Mucosa of rectum (tissue), 2 donors: ENCODE results near the gene CXCR3.

Experiments
- H3K27ac ChIP-seq, 2 donors: one replicate each; pipeline ENCODE4 v1.7.0; 2013; ENCODE audit warnings: inconsistent platforms in 2 of 2, low read depth in 2 of 2, low read length in 2 of 2
- H3K27me3 ChIP-seq, 2 donors: one replicate each; pipeline ENCODE4 v1.7.0; 2013; ENCODE audit warnings: low read length in 2 of 2; ENCODE audit not compliant: control insufficient read depth in 2 of 2, insufficient read depth in 2 of 2
- H3K36me3 ChIP-seq, 2 donors: one replicate each; pipeline ENCODE4 v1.7.0; 2013; ENCODE audit warnings: low read length in 2 of 2; ENCODE audit not compliant: control insufficient read depth in 2 of 2, insufficient read depth in 2 of 2
- H3K4me1 ChIP-seq, 2 donors: one replicate each; pipeline ENCODE4 v1.7.0; 2013; ENCODE audit warnings: low read length in 2 of 2, mild to moderate bottlenecking in 1 of 2; ENCODE audit not compliant: control insufficient read depth in 2 of 2, insufficient read depth in 2 of 2
- H3K4me3 ChIP-seq, 2 donors: one replicate each; pipeline ENCODE4 v1.7.0; 2013; ENCODE audit warnings: low read length in 2 of 2
- H3K9ac ChIP-seq, 2 donors: one replicate each; pipeline ENCODE4 v1.7.0; 2013; ENCODE audit warnings: low read length in 2 of 2, low read depth in 1 of 2, mild to moderate bottlenecking in 1 of 2
- H3K9me3 ChIP-seq, 2 donors: one replicate each; pipeline ENCODE4 v1.7.0; 2013; ENCODE audit warnings: low read length in 2 of 2; ENCODE audit not compliant: control insufficient read depth in 2 of 2
- donor health status: healthy.
- donor health status: Normal muscosa, but diverticular disease.

Gene CXCR3

GRCh38 chrX:71637848-71638247 is 19.5 kb upstream of the CXCR3 start:
- Histone ChIP-seq H3K9ac (no peak overlapping the region), H3K9me3 (no peaks in the 10 kb centered on the region), H3K36me3 (no peaks in the 10 kb centered on the region), H3K4me3 (no peak overlapping the region), H3K27ac (no peak overlapping the region), H3K27me3 (no peaks in the 10 kb centered on the region), H3K4me1 (peaks cover 4 to 8% of the 10 kb centered on the region in 2 donors)

- Histone ChIP-seq H3K36me3 (no peaks in the 10 kb centered on the region), H3K4me1 (peaks cover 4 to 8% of the 10 kb centered on the region in 2 donors), H3K9me3 (no peaks in the 10 kb centered on the region), H3K27ac (no peak overlapping the region), H3K9ac (no peak overlapping the region), H3K27me3 (no peaks in the 10 kb centered on the region), H3K4me3 (no peak overlapping the region)
Observed at GRCh38 chrX:71637253-71637618, 18.9 kb upstream of the CXCR3 start.

- no peak overlapping the region for H3K9ac ChIP-seq
- no peaks in the 10 kb centered on the region for H3K27me3 ChIP-seq
- H3K9me3 ChIP-seq: no peaks in the 10 kb centered on the region
- H3K4me3 ChIP-seq: no peak overlapping the region
- no peaks in the 10 kb centered on the region for H3K36me3 ChIP-seq
- H3K4me1 ChIP-seq: peaks cover 4 to 8% of the 10 kb centered on the region in 2 donors
- H3K27ac ChIP-seq: no peak overlapping the region
Observed at GRCh38 chrX:71636438-71637252, 18.3 kb upstream of the CXCR3 start.

GRCh38 chrX:71634366-71634765 is 16.1 kb upstream of the CXCR3 start:
- no peaks in the 10 kb centered on the region for H3K27me3 ChIP-seq
- H3K27ac ChIP-seq: no peak overlapping the region

GRCh38 chrX:71632923-71633657 is 14.8 kb upstream of the CXCR3 start:
- no peak overlapping the region for H3K27ac ChIP-seq
- H3K27me3 ChIP-seq: no peaks in the 10 kb centered on the region
- no peak overlapping the region for H3K9ac ChIP-seq
- H3K4me3 ChIP-seq: no peak overlapping the region
- H3K4me1 ChIP-seq: peaks cover 4 to 8% of the 10 kb centered on the region in 2 donors
- H3K36me3 ChIP-seq: no peaks in the 10 kb centered on the region
- no peaks in the 10 kb centered on the region for H3K9me3 ChIP-seq

More at GRCh38 chrX:71634366-71634765, 16.1 kb upstream of the CXCR3 start:
- Histone ChIP-seq H3K9me3 (no peaks in the 10 kb centered on the region), H3K9ac (no peak overlapping the region), H3K4me3 (no peak overlapping the region), H3K4me1 (peaks cover 4 to 8% of the 10 kb centered on the region in 2 donors), H3K36me3 (no peaks in the 10 kb centered on the region)

- H3K9me3 ChIP-seq: no peaks in the 10 kb centered on the region
- H3K27ac ChIP-seq: no peak overlapping the region
- H3K36me3 ChIP-seq: no peaks in the 10 kb centered on the region
- H3K9ac ChIP-seq: no peak overlapping the region
- H3K27me3 ChIP-seq: peaks cover 0 to under 1% of the 10 kb centered on the region in 2 donors
- H3K4me1 ChIP-seq: peaks cover 9 to 16% of the 10 kb centered on the region in 2 donors
- no peak overlapping the region for H3K4me3 ChIP-seq
Observed at GRCh38 chrX:71629467-71629866, 11.2 kb upstream of the CXCR3 start.

GRCh38 chrX:71627588-71628404 is 9.5 kb upstream of the CXCR3 start:
- H3K9ac ChIP-seq: no peak overlapping the region
- peaks cover 0 to 3% of the 10 kb centered on the region in 2 donors for H3K27me3 ChIP-seq
- no peaks in the 10 kb centered on the region for H3K36me3 ChIP-seq
- no peaks in the 10 kb centered on the region for H3K9me3 ChIP-seq
- H3K4me1 ChIP-seq: peaks cover 20 to 30% of the 10 kb centered on the region in 2 donors
- peak overlapping the region in 1 of 2 donors; percentile 72 for H3K27ac ChIP-seq
- no peak overlapping the region for H3K4me3 ChIP-seq

- H3K4me1 ChIP-seq: peaks cover 31 to 41% of the 10 kb centered on the region in 2 donors
- no peaks in the 10 kb centered on the region for H3K36me3 ChIP-seq
Observed at GRCh38 chrX:71626576-71626975, 8.3 kb upstream of the CXCR3 start.

GRCh38 chrX:71625471-71625870 is 7.2 kb upstream of the CXCR3 start:
- H3K36me3 ChIP-seq: no peaks in the 10 kb centered on the region
- peaks cover 33 to 42% of the 10 kb centered on the region in 2 donors for H3K4me1 ChIP-seq
- no peak overlapping the region for H3K9ac ChIP-seq
- H3K27ac ChIP-seq: no peak overlapping the region
- H3K4me3 ChIP-seq: no peak overlapping the region
- peaks cover 0 to 3% of the 10 kb centered on the region in 2 donors for H3K27me3 ChIP-seq
- no peaks in the 10 kb centered on the region for H3K9me3 ChIP-seq

More at GRCh38 chrX:71626576-71626975, 8.3 kb upstream of the CXCR3 start:
- no peaks in the 10 kb centered on the region for H3K9me3 ChIP-seq
- H3K27me3 ChIP-seq: peaks cover 0 to 3% of the 10 kb centered on the region in 2 donors
- H3K9ac ChIP-seq: peak overlapping the region in 1 of 2 donors; percentile 48
- H3K27ac ChIP-seq: peak overlapping the region; percentile 68 to 72
- H3K4me3 ChIP-seq: no peak overlapping the region
